Sigmoid colon (tissue), 4 donors: ENCODE results near the gene SYNDIG1.

Experiments used
- POLR2A ChIP-seq, 2 donors: fragments of 450-650 bp; IDR thresholded peaks; one replicate each; pipeline ENCODE4 v1.6.1; 2016; ENCODE audit warnings: antibody characterized with exemption in 2 of 2, mild to moderate bottlenecking in 2 of 2, moderate library complexity in 2 of 2
- POLR2AphosphoS5 ChIP-seq, 4 donors: sonication (generic); formaldehyde crosslinking; IDR thresholded peaks; one replicate each; pipeline ENCODE4 v1.6.1; 2017; ENCODE audit warnings: antibody characterized with exemption in 4 of 4
- TF ChIP-seq, protein P1 (sequence below), 4 experiments: fragments of 450-650 bp in 3 of 4; fragments of 200-600 bp in 1 of 4; IDR thresholded peaks; one replicate each; pipeline ENCODE4 v1.5.1; 2016 to 2019; ENCODE audit warnings: antibody characterized with exemption in 4 of 4, mild to moderate bottlenecking in 3 of 4, moderate library complexity in 2 of 4

DNA sequence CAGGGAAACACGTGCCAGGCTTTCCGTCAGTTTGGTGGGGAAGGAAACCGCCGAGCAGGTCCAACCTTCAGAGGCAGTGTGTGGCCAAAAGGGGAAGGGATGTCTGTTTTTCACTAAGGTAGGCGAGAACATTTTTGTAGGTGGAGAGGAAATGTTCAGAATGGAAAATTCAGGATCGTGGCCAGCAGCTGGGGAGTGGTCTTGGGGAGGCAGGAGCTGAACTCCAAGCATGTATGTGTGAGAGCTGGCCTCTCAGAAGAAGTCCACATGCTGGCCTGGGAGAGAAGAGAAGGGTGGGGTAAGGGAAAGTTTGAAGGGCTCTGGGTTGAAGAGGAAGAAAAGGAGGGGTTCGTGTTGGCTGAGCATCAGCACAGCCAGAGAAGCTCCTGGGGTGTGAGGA is 74.9 kb downstream of the SYNDIG1 start:
- TF ChIP-seq, protein P1, sequence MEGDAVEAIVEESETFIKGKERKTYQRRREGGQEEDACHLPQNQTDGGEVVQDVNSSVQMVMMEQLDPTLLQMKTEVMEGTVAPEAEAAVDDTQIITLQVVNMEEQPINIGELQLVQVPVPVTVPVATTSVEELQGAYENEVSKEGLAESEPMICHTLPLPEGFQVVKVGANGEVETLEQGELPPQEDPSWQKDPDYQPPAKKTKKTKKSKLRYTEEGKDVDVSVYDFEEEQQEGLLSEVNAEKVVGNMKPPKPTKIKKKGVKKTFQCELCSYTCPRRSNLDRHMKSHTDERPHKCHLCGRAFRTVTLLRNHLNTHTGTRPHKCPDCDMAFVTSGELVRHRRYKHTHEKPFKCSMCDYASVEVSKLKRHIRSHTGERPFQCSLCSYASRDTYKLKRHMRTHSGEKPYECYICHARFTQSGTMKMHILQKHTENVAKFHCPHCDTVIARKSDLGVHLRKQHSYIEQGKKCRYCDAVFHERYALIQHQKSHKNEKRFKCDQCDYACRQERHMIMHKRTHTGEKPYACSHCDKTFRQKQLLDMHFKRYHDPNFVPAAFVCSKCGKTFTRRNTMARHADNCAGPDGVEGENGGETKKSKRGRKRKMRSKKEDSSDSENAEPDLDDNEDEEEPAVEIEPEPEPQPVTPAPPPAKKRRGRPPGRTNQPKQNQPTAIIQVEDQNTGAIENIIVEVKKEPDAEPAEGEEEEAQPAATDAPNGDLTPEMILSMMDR (IDR thresholded peaks at IDR 0.05), result no peak
- TF ChIP-seq POLR2A (IDR thresholded peaks at IDR 0.05), result no peak
- TF ChIP-seq POLR2AphosphoS5 (IDR thresholded peaks at IDR 0.05), result no peak
